HEK293T (cell line): Measurements from ENCODE around the gene NSUN5.

ENCODE experiments used
- ARNT ChIP-seq: fragments of 450-650 bp; IDR thresholded peaks from 2 replicates; pipeline ENCODE4 v1.6.1; 2017; ENCODE audit warnings: mild to moderate bottlenecking
- BHLHE40 ChIP-seq: fragments of 450-650 bp; IDR thresholded peaks from 2 replicates; pipeline ENCODE4 v1.6.1; 2016; ENCODE audit warnings: mild to moderate bottlenecking, moderate library complexity, borderline replicate concordance
- CTBP1 ChIP-seq: fragments of 450-650 bp; IDR thresholded peaks from 2 replicates; pipeline ENCODE4 v1.6.1; 2016; ENCODE audit warnings: borderline replicate concordance
- ELF4 ChIP-seq: fragments of 450-650 bp; IDR thresholded peaks from 2 replicates; pipeline ENCODE4 v1.6.1; 2017; ENCODE audit warnings: antibody characterized with exemption
- FOXA1 ChIP-seq: fragments of 450-650 bp; IDR thresholded peaks from 2 replicates; pipeline ENCODE4 v1.6.1; 2016; ENCODE audit warnings: mild to moderate bottlenecking
- FOXM1 ChIP-seq: fragments of 450-650 bp; IDR thresholded peaks from 2 replicates; pipeline ENCODE4 v1.6.1; 2017; ENCODE audit warnings: mild to moderate bottlenecking, borderline replicate concordance
- HDGF ChIP-seq: fragments of 450-650 bp; IDR thresholded peaks from 2 replicates; pipeline ENCODE4 v1.6.1; 2017; ENCODE audit warnings: antibody characterized with exemption, borderline replicate concordance
- L3MBTL2 ChIP-seq: fragments of 450-650 bp; conservative IDR thresholded peaks from 2 replicates; pipeline ENCODE4 v1.6.1; 2016; ENCODE audit warnings: mild to moderate bottlenecking
- LEF1 ChIP-seq: fragments of 450-650 bp; IDR thresholded peaks from 2 replicates; pipeline ENCODE4 v1.6.1; 2017; ENCODE audit warnings: mild to moderate bottlenecking, borderline replicate concordance
- PKNOX1 ChIP-seq: fragments of 450-650 bp; IDR thresholded peaks from 2 replicates; pipeline ENCODE4 v1.6.1; 2016
- SP1 ChIP-seq: fragments of 450-650 bp; IDR thresholded peaks from 2 replicates; pipeline ENCODE4 v1.6.1; 2017
- SUZ12 ChIP-seq: fragments of 450-650 bp; IDR thresholded peaks from 2 replicates; pipeline ENCODE4 v1.6.1; 2016; ENCODE audit warnings: mild to moderate bottlenecking
- TARDBP ChIP-seq: fragments of 450-650 bp; IDR thresholded peaks from 2 replicates; pipeline ENCODE4 v1.6.1; 2016

GRCh38 chr7:73340514-73340913 lies 31.9 kb upstream of the NSUN5 start:
- TF ChIP-seq TARDBP, result no peak
- TF ChIP-seq SUZ12, result no peak
- TF ChIP-seq PKNOX1, result no peak
- no peak for TF ChIP-seq ELF4
- no peak for TF ChIP-seq BHLHE40
- TF ChIP-seq L3MBTL2, result no peak
- TF ChIP-seq FOXA1, result no peak
- no peak for TF ChIP-seq CTBP1
- no peak for TF ChIP-seq FOXM1
- TF ChIP-seq LEF1, result no peak
- no peak for TF ChIP-seq ARNT
- TF ChIP-seq SP1, result no peak
- no peak for TF ChIP-seq HDGF
